HepG2 (cell line): ENCODE results near the gene HPS3. TPM values are rescaled to one million over a fixed set of nuclear protein-coding genes. Genes with fewer than 3 reads are reported as not detected.

Experiments used
- CREM ChIP-seq, 2 experiments: sonication (generic) in 1 of 2; formaldehyde crosslinking in 1 of 2; IDR thresholded peaks; 2 replicates each; pipeline versions ENCODE4 v1.4.0 to v1.6.1; 2016 to 2020; ENCODE audit warnings: antibody characterized with exemption in 1 of 2, mild to moderate bottlenecking in 1 of 2, missing genetic modification reagents in 1 of 2
- NFKB2 ChIP-seq: sonication (generic); formaldehyde crosslinking; IDR thresholded peaks from 2 replicates; pipeline ENCODE4 v1.4.0; 2020; ENCODE audit warnings: missing genetic modification reagents, borderline replicate concordance
- RXRA ChIP-seq: sonication (generic); formaldehyde crosslinking; IDR thresholded peaks from 2 replicates; pipeline ENCODE4 v1.5.1; 2020; ENCODE audit warnings: missing genetic modification reagents
- SRSF9 ChIP-seq: fragments of 200-400 bp; formaldehyde crosslinking; IDR thresholded peaks from 2 replicates; pipeline ENCODE4 v1.6.1; 2018; ENCODE audit warnings: borderline replicate concordance, mild to moderate bottlenecking, low read depth, low read length; ENCODE audit not compliant: insufficient read depth, poor library complexity, severe bottlenecking
- XRCC5 ChIP-seq: fragments of 200-400 bp; formaldehyde crosslinking; optimal IDR thresholded peaks from 2 replicates; pipeline ENCODE3; 2017; ENCODE audit warnings: mild to moderate bottlenecking, low read length
- ZFP62 ChIP-seq: sonication (generic); formaldehyde crosslinking; IDR thresholded peaks from 2 replicates; pipeline ENCODE4 v1.4.0; 2020; ENCODE audit warnings: missing genetic modification reagents
- ZNF329 ChIP-seq: sonication (generic); formaldehyde crosslinking; IDR thresholded peaks from 2 replicates; pipeline ENCODE4 v1.9.0; 2021; ENCODE audit warnings: low read depth, mild to moderate bottlenecking, missing genetic modification reagents
- ZNF382 ChIP-seq: sonication (generic); formaldehyde crosslinking; IDR thresholded peaks from 2 replicates; pipeline ENCODE4 v1.5.0; 2020; ENCODE audit warnings: missing genetic modification reagents, mild to moderate bottlenecking, borderline replicate concordance
- ZNF569 ChIP-seq: sonication (generic); formaldehyde crosslinking; IDR thresholded peaks from 2 replicates; pipeline ENCODE4 v1.5.0; 2020; ENCODE audit warnings: mild to moderate bottlenecking, missing genetic modification reagents, moderate library complexity, borderline replicate concordance
- ZNF746 ChIP-seq: sonication (generic); formaldehyde crosslinking; IDR thresholded peaks from 2 replicates; pipeline ENCODE4 v1.8.0; 2022; ENCODE audit warnings: mild to moderate bottlenecking, missing genetic modification reagents
- polyA plus RNA-seq, 8 experiments: library from polyadenylated mRNA; depleted of rRNA in 3 of 8; stranded (reverse) in 7 of 8; unstranded in 1 of 8; fragments of >200 nt; fragmentation: Illumina TruSeq in 4 of 8; extraction: Trizol in 4 of 8; gene quantifications; 2 replicates each; pipeline versions ENCODE4 v1.2.1 to v1.2.3, GENCODE V29; 2011 to 2016; ENCODE audit warnings: low read depth in 4 of 8, missing spikeins in 1 of 8, mixed read lengths in 1 of 8; ENCODE audit not compliant: insufficient read depth in 1 of 8
- total RNA-seq, 5 experiments: library from RNA; depleted of rRNA; stranded (reverse); fragments of >200 nt; fragmentation: Illumina TruSeq; extraction: Trizol; gene quantifications; 2 replicates each; pipeline ENCODE4 v1.2.3, GENCODE V29; 2016; ENCODE audit warnings: low read depth in 1 of 5
- TF ChIP-seq, protein P1 (sequence below): fragments of 450-650 bp; IDR thresholded peaks from 2 replicates; pipeline ENCODE4 v1.6.1; 2017; ENCODE audit warnings: mild to moderate bottlenecking
- TF ChIP-seq, protein P2 (sequence below): sonication (generic); formaldehyde crosslinking; IDR thresholded peaks from 2 replicates; pipeline ENCODE4 v1.4.0; 2020; ENCODE audit warnings: missing genetic modification reagents, borderline replicate concordance
- TF ChIP-seq, protein P3 (sequence below): sonication (generic); formaldehyde crosslinking; IDR thresholded peaks from 2 replicates; pipeline ENCODE4 v1.4.0; 2020; ENCODE audit warnings: missing genetic modification reagents
- TF ChIP-seq, protein P4 (sequence below): sonication (generic); formaldehyde crosslinking; IDR thresholded peaks from 2 replicates; pipeline ENCODE4 v1.9.0; 2021; ENCODE audit warnings: missing genetic modification reagents, mild to moderate bottlenecking, borderline replicate concordance

The HPS3 gene
- total and polyA plus RNA-seq, 2 of the 13 experiments (the other 11 are each of a cell fraction or from before 2014, with no cell fraction given), result 9.5 to 18.9 TPM

DNA sequence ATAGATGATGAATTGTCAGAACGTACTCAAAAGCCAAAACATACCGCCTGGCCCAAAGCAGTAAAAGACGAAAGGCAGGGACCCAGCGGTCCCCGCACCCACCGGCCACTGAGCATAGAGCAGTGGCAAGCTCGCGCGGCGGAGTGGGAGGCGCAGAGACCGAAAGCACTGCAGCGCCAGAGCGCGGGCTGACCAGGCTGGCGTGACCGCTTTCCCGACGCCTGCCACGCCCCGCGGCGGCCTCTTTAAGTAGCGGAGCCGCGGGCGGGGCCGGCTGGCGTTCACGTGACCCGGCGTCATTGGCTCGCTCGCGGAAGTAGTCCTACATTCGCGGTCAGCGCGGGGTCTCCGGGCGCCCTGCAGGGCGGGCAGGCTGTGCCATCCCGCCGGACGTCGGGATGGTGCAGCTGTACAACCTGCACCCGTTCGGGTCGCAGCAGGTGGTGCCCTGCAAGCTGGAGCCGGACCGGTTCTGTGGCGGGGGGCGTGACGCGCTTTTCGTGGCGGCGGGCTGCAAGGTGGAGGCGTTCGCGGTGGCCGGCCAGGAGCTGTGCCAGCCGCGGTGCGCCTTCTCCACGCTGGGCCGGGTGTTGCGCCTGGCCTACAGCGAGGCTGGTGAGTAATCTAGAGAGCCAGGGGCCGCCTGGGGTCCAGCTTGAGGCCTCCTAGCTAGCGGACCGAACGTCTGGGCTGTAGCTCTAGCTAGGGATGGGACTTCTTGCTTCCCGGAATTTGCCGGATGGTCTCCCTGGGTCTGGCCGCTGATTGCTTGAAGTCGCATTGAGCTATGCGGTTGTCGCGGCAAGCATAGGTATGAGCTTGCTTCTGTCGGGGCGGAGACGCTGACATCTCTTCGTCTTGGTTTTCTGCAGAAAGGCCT lies at the start of gene HPS3 (continued):
- TF ChIP-seq, protein P1, sequence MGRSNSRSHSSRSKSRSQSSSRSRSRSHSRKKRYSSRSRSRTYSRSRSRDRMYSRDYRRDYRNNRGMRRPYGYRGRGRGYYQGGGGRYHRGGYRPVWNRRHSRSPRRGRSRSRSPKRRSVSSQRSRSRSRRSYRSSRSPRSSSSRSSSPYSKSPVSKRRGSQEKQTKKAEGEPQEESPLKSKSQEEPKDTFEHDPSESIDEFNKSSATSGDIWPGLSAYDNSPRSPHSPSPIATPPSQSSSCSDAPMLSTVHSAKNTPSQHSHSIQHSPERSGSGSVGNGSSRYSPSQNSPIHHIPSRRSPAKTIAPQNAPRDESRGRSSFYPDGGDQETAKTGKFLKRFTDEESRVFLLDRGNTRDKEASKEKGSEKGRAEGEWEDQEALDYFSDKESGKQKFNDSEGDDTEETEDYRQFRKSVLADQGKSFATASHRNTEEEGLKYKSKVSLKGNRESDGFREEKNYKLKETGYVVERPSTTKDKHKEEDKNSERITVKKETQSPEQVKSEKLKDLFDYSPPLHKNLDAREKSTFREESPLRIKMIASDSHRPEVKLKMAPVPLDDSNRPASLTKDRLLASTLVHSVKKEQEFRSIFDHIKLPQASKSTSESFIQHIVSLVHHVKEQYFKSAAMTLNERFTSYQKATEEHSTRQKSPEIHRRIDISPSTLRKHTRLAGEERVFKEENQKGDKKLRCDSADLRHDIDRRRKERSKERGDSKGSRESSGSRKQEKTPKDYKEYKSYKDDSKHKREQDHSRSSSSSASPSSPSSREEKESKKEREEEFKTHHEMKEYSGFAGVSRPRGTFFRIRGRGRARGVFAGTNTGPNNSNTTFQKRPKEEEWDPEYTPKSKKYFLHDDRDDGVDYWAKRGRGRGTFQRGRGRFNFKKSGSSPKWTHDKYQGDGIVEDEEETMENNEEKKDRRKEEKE, result no peak
- TF ChIP-seq SRSF9 (no peak), ZNF382 (CRISPR knock-in tag) (no peak), ZFP62 (CRISPR knock-in tag) (0 out of 2 replicates have a peak, but pooled peaks have one; percentile 56), XRCC5 (peak; percentile 37), NFKB2 (CRISPR knock-in tag) (peak; percentile 91; the same call in 1 of the 2 replicates), CREM (IDR thresholded peaks at IDR 0.05) (peak; percentile 36; the same call in 1 of the 2 replicates), CREM (CRISPR knock-in tag; IDR thresholded peaks at IDR 0.05) (no peak), ZNF329 (CRISPR knock-in tag) (no peak), ZNF569 (CRISPR knock-in tag) (no peak), ZNF746 (CRISPR knock-in tag) (0 out of 2 replicates have a peak, but pooled peaks have one; percentile 31), RXRA (peak; percentile 85; the same call in 1 of the 2 replicates)
- TF ChIP-seq, protein P2, sequence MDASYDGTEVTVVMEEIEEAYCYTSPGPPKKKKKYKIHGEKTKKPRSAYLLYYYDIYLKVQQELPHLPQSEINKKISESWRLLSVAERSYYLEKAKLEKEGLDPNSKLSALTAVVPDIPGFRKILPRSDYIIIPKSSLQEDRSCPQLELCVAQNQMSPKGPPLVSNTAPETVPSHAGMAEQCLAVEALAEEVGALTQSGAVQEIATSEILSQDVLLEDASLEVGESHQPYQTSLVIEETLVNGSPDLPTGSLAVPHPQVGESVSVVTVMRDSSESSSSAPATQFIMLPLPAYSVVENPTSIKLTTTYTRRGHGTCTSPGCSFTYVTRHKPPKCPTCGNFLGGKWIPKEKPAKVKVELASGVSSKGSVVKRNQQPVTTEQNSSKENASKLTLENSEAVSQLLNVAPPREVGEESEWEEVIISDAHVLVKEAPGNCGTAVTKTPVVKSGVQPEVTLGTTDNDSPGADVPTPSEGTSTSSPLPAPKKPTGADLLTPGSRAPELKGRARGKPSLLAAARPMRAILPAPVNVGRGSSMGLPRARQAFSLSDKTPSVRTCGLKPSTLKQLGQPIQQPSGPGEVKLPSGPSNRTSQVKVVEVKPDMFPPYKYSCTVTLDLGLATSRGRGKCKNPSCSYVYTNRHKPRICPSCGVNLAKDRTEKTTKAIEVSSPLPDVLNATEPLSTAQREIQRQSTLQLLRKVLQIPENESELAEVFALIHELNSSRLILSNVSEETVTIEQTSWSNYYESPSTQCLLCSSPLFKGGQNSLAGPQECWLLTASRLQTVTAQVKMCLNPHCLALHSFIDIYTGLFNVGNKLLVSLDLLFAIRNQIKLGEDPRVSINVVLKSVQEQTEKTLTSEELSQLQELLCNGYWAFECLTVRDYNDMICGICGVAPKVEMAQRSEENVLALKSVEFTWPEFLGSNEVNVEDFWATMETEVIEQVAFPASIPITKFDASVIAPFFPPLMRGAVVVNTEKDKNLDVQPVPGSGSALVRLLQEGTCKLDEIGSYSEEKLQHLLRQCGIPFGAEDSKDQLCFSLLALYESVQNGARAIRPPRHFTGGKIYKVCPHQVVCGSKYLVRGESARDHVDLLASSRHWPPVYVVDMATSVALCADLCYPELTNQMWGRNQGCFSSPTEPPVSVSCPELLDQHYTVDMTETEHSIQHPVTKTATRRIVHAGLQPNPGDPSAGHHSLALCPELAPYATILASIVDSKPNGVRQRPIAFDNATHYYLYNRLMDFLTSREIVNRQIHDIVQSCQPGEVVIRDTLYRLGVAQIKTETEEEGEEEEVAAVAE (CRISPR knock-in tag), result peak; percentile 10; the same call in 1 of the 2 replicates
- TF ChIP-seq, protein P3, sequence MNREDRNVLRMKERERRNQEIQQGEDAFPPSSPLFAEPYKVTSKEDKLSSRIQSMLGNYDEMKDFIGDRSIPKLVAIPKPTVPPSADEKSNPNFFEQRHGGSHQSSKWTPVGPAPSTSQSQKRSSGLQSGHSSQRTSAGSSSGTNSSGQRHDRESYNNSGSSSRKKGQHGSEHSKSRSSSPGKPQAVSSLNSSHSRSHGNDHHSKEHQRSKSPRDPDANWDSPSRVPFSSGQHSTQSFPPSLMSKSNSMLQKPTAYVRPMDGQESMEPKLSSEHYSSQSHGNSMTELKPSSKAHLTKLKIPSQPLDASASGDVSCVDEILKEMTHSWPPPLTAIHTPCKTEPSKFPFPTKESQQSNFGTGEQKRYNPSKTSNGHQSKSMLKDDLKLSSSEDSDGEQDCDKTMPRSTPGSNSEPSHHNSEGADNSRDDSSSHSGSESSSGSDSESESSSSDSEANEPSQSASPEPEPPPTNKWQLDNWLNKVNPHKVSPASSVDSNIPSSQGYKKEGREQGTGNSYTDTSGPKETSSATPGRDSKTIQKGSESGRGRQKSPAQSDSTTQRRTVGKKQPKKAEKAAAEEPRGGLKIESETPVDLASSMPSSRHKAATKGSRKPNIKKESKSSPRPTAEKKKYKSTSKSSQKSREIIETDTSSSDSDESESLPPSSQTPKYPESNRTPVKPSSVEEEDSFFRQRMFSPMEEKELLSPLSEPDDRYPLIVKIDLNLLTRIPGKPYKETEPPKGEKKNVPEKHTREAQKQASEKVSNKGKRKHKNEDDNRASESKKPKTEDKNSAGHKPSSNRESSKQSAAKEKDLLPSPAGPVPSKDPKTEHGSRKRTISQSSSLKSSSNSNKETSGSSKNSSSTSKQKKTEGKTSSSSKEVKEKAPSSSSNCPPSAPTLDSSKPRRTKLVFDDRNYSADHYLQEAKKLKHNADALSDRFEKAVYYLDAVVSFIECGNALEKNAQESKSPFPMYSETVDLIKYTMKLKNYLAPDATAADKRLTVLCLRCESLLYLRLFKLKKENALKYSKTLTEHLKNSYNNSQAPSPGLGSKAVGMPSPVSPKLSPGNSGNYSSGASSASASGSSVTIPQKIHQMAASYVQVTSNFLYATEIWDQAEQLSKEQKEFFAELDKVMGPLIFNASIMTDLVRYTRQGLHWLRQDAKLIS (CRISPR knock-in tag), result no peak
- TF ChIP-seq, protein P4, sequence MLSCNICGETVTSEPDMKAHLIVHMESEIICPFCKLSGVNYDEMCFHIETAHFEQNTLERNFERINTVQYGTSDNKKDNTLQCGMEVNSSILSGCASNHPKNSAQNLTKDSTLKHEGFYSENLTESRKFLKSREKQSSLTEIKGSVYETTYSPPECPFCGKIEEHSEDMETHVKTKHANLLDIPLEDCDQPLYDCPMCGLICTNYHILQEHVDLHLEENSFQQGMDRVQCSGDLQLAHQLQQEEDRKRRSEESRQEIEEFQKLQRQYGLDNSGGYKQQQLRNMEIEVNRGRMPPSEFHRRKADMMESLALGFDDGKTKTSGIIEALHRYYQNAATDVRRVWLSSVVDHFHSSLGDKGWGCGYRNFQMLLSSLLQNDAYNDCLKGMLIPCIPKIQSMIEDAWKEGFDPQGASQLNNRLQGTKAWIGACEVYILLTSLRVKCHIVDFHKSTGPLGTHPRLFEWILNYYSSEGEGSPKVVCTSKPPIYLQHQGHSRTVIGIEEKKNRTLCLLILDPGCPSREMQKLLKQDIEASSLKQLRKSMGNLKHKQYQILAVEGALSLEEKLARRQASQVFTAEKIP (CRISPR knock-in tag), result no peak
